PFSK-1 (cell line): ENCODE results near the gene RSL1D1.

Source experiments
- POLR2AphosphoS5 ChIP-seq: IDR thresholded peaks from 2 replicates; pipeline ENCODE4 v1.6.1; 2012; ENCODE audit warnings: low read depth, mild to moderate bottlenecking, control low read depth, low read length, moderate library complexity
- REST ChIP-seq, 2 experiments: IDR thresholded peaks; 2 replicates each; pipeline versions ENCODE4 v1.6.1 to v1.8.0; 2011 to 2012; ENCODE audit warnings: low read depth in 2 of 2, low read length in 2 of 2, control low read depth in 1 of 2, inconsistent platforms in 1 of 2, mild to moderate bottlenecking in 1 of 2, moderate library complexity in 1 of 2; ENCODE audit not compliant: insufficient read depth in 1 of 2
- SIN3A ChIP-seq: IDR thresholded peaks from 2 replicates; pipeline ENCODE4 v1.6.1; 2012; ENCODE audit warnings: mild to moderate bottlenecking, low read length, moderate library complexity, borderline replicate concordance; ENCODE audit not compliant: insufficient read depth
- TAF1 ChIP-seq: IDR thresholded peaks from 2 replicates; pipeline ENCODE4 v1.6.1; 2012; ENCODE audit warnings: low read length, control low read depth, borderline replicate concordance; ENCODE audit not compliant: insufficient read depth

GRCh38 chr16:11797166-11797956, 54.0 kb downstream of the RSL1D1 start, which contains the start of gene ZC3H7A:
- peak; percentile 91 for TF ChIP-seq POLR2AphosphoS5
- peak in 1 of 2 experiments; percentile 22; a peak in 1 of 4 replicates for TF ChIP-seq REST (IDR thresholded peaks at IDR 0.05; ENCODE audit: insufficient read depth in 1 of 2, low read depth in 2 of 2, low read length in 2 of 2)
- TF ChIP-seq TAF1, result peak; percentile 87; the same call in 1 of the 2 replicates
- peak; percentile 62; the same call in 1 of the 2 replicates for TF ChIP-seq SIN3A
